SK-MEL-5 (cell line): ENCODE data around the gene FOXA2. TPM values are rescaled to one million over a fixed set of nuclear protein-coding genes. Genes with fewer than 3 reads are reported as not detected.
"Not testable (repeated sequence)": the region's sequence is repeated elsewhere in the genome, so short reads cannot be mapped to it uniquely, and the experiment has no call there.

ENCODE experiments used
- DNase-seq: peaks from one replicate; pipeline ENCODE4 v3.0.0-alpha.2; 2016; ENCODE audit warnings: low read depth, low spot score
- in situ Hi-C: cut with HindIII; loops from 2 replicates; pipeline ENCODE4 v1.10.0; 2016; ENCODE audit warnings: low sequenced_read_pairs, high pct_unique_total_duplicates, low pct_unique_long_range_greater_than_20kb
- polyA plus RNA-seq, 2 experiments: library from polyadenylated mRNA; depleted of rRNA; stranded (reverse); fragments of >200 nt; gene quantifications; 2 replicates each; pipeline ENCODE4 v1.2.3, GENCODE V29; 2015
- total RNA-seq: library from RNA; depleted of rRNA; stranded (reverse); fragments of >200 nt; shearing (Covaris generic); gene quantifications from 2 replicates; pipeline ENCODE4 v1.2.3, GENCODE V29; 2014; rRNA removed

The FOXA2 gene
- total RNA-seq = not detected in 2 replicates
- polyA plus RNA-seq (2015; cell fraction: cytosol; rRNA removed) = not detected in 2 replicates
- not detected in 2 replicates for polyA plus RNA-seq (2015; cell fraction: nucleus; rRNA removed)

DNA sequence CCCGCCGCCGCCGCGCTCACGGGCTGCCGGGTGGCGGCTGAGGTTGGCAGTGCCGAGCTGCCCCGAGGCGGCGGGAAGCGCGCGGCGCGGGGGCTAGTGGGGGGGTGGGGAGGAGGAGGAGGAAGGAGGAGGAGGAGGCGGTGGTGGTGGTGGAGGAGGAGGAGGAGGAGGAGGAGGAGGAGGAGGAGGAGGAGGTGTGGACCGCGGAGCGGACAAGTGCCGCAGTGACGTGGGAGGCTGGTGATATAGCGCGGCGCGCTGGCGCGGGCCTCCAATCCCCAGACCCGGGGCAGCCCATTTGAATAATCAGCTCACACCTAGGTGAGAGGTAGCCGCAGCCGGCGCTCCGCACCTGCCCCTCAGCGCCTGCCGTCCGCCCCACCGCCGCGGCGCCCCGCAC is at the start of gene FOXA2:
TSS of gene FOXA2 (minus strand) at position 51 of the 400 bp plus-strand sequence. CDS start 294 bp downstream, outside the sequence.
- in situ Hi-C loops = no loop called here
- no peak for DNase-seq

DNA sequence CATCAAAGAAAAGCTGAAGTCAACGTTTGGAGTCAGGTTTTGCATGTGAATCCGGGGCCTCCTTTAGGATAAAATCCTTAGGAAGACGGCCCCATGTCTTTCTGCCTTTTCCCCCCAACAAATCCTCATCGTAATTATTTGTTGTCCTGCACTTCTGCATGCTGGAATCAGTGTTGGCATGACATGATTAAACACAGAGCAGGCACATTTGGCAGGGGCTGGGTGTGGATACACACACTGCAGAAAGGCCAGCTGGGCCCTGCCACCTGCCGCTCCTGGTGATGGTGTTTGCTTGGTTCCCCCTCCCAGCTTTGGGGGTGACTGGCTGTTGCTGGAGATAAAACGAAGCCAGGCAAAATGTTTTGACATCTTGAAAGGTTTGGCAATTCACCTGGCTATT is 46.3 kb upstream of the FOXA2 start:
- no peak for DNase-seq
- in situ Hi-C loops = no loop called here

DNA sequence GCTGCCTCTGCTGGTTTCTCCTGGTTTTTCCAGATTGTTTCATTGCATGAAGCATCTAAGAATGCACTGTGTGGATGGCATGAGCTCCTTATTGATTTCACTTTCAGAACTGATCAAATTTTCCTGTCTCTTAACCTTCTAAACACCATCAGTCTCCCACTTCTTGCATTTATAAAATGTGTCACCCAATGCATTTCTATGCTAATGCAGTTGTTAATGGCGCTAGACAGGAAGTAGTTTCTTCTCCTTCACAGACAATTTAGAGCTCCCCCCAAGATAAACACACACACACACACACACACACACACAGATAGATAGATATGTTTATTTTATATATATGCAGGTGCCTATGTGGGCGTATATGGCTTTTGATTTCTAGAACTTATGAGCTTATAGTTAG is 45.6 kb upstream of the FOXA2 start:
- no peak for DNase-seq
- in situ Hi-C loops = no loop called here

DNA sequence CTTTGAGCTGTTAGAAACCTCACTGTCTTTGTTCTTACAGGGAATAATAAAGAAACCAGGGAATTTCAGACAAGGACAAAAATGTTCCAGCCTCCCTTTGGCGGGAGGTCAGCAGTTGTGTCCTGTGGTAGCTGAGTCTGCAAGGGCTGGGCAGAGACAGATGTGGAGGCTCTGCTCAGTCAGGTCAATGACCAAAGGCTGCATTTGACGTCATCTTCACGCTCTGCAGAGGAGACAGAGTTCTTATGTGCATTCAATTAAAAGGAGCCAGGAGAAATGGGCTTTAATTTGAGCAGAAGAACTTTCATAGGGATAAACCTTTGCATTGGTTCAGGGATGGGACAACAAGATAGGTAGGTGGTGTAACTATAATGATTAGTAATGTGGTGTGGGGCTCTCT is 45.1 kb upstream of the FOXA2 start:
- in situ Hi-C loops = no loop called here
- no peak for DNase-seq

DNA sequence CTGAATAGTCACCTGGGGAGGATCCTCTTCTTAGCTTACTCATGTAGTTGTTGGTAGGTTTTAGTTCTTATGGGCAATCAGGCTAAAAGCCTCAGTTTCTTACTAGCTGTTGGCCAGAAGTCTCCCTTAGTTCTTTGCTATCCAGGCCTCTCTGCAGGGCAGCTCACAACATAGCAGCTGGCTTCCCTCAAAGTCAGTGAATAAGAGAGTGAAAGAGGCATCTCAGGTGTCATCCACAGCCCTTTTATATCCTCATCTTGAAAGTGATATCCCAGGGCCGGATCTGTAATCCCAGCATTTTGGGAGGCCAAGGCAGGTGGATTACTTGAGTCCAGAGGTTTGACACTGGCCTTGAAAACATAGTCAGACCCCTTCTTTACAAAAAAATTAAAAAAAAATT is 42.1 kb upstream of the FOXA2 start:
- no peak for DNase-seq
- in situ Hi-C loops = no loop called here

DNA sequence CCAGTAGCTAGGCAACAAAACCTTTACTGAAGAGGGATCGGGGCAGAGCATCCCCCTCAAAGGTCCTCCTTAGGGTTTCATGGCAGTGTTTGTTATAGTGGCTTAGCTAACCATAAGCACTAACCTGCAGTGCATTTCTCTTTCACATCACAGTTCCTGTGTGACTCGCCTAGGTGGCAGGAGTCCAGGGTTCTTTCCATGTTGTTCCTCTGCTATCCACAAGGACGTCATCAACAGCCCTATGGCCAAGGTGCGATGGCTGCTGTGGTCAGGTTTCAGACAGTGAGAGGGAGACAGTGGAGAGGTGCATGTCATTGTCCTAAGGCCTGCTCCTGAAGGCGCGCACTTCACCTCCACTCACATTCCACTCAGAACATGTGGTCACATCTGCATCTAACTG is 38.8 kb upstream of the FOXA2 start:
- DNase-seq = no peak
- in situ Hi-C loops = no loop called here

DNA sequence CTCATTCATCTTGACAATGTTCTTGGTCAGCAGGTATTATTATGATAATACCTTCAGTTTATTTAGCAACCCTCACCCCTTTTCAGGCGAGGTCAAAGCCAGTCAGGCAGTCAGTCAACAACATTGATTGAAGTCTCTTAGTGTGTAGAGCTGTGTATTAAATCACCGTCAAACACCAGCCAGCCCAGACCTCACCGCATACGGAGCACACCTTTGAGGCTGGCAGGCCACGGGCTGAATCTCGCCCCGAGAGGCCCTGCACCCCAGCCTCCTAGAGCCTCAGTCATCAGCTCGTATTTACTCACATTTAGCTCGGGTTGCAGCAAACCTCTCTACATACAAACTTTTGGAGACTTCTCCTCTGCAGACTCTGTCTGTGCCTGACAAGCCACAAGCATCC is 36.0 kb upstream of the FOXA2 start:
- in situ Hi-C loops = no loop called here

DNA sequence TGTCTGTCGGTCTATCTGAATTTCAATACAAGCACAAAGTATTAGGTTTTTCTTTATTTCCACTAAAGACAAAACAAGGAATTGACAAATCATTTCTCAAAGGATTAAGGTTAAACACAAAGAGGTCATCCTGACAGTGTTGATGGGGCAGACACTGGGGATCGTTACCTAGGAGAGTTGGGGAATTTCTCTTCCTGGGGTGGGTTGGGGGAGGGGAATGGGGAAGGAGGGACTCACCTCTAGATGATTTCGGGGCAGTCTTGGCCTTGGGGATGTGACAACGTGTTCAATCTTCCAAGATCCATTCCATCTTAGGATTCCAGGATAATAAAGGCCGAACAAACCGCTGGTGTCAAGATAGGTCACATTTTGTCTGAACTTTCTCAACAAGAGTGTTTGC is 35.4 kb upstream of the FOXA2 start:
- in situ Hi-C loops = no loop called here
- DNase-seq = no peak

More for the DNA sequence above, 36.0 kb upstream of the FOXA2 start:
- DNase-seq = no peak

DNA sequence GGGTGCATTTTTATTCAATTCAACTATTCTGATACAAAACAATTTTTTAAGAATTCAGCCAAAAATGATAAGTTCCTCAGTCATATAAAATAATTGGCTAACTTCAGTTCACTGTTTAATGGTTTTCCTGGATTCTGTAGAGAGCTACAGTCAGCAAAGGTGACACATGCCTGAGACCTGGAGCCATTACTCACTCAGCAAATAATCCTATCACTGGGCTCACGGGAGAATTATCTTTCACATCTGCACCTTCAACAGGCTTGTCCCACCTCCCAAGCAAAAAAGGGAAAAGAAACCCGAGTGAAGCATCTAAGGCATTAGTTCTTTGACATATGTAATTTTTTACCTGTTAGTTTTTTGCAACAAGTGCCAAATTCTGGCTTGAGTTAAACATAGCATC is 34.9 kb upstream of the FOXA2 start:
- no peak for DNase-seq

DNA sequence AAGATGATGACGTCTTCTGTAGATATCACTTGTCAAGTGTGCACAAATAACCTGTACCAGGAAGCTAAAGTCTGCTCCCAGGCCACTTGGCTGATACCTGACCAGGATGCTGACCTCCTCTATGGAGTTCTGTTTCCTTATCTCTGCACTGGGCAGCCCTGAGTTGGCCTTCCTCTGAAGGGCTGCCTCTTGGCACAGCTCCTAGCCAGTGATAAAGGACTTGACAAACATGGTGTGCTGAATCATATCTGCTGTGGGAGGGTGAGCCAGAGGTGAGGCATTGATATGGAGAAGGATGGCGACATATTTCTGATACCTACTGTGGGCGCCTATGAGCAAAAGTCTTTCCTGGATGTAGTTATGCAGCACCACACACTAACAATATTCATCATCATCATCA is 32.8 kb upstream of the FOXA2 start:
- no peak for DNase-seq
- in situ Hi-C loops = no loop called here

More for the DNA sequence above, 34.9 kb upstream of the FOXA2 start:
- in situ Hi-C loops = no loop called here

DNA sequence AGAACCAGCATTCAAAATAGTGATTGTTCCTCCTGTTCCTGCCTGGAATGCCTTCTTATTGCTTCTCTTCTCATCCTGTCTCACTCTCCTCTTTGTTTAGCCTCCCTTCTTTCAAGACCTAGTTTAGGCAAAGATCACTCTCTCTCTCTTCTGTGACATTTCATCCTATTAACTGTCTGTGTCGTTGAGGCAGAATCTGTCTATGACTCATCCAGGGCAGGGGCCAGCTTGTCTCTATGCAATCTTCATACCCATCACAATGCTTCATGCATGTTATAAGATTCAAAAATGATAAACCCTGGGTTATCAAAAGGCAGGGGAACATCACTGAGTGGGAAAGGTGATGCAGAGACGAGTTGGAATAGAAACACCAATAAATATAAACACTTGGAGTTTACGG is 32.2 kb upstream of the FOXA2 start:
- in situ Hi-C loops = no loop called here
- DNase-seq = no peak

DNA sequence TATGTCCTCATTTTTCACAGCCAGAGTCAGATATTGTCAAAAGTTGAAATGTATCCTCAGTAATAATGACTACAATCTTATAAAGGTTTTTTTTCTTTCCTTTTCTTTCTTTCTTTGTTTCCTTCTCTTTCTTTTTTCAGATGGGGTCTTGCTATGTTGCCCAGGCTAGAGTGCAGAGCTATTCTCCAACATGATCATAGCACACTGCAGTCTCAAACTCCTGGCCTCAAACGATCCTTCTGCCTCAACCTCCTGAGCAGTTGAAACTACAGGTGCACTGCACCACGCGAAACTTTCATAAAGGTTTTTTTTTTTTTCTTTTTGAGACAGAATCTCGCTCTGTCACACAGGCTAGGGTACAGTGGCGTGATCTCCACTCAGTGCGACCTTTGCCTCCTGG is 31.1 kb upstream of the FOXA2 start:
- no peak for DNase-seq
- in situ Hi-C loops = no loop called here

DNA sequence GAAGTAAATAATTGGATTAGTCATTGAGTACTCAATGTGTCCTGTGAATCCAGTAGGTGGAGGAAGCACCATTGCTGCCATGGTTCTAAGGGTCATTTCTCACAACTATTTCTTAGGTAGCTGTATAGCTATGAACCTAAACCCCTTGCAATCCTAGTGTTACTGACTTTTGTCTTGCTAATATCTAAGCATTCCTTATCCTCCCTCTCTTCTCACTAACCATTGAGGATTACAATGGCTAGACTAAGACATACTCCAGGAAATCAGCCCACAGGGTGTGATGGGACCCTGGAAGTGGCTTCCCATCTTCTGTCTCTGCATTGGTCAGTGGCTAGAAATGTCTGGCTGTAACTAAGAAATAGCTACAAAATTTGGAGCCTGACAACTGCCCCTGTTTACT is 27.3 kb upstream of the FOXA2 start:
- no peak for DNase-seq
- in situ Hi-C loops = no loop called here

DNA sequence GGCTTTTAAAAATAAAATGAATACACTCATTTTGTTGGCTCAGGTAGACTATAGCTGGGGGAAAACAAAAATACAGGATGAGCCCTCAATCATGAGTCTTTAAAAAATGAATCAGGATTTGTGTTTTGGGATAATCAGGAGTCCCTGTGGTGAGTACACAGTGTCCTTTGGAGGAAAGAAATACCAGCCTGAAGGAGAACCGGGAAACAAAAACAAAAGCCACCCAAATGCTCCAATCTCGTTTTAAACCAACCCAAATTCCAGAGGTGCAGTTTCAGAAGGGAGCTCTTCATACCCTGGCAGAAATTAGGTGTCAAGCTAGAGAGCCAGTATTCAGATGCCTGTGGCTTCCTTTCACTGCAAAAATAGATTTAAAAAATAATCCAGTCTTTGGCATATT is 23.3 kb upstream of the FOXA2 start:
- no peak for DNase-seq
- in situ Hi-C loops = no loop called here

DNA sequence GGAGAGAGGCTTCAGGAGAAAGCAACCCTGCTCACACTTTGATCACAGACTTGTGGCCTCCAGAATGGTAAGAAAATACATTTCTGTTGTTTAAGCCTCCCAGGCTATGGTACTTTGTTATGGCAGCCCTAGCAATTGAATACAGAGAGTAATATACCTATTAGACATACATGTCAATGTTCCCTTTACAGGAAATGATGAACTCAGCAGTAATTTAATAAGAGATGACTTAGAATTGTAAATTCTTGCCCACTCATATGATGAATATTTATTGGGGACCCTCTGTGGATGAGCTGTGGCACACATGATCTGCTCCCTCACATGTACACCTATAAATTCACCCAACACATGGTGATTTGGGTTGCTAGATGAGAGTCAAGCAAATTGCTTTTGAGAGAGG is 20.4 kb upstream of the FOXA2 start:
- in situ Hi-C loops = no loop called here

DNA sequence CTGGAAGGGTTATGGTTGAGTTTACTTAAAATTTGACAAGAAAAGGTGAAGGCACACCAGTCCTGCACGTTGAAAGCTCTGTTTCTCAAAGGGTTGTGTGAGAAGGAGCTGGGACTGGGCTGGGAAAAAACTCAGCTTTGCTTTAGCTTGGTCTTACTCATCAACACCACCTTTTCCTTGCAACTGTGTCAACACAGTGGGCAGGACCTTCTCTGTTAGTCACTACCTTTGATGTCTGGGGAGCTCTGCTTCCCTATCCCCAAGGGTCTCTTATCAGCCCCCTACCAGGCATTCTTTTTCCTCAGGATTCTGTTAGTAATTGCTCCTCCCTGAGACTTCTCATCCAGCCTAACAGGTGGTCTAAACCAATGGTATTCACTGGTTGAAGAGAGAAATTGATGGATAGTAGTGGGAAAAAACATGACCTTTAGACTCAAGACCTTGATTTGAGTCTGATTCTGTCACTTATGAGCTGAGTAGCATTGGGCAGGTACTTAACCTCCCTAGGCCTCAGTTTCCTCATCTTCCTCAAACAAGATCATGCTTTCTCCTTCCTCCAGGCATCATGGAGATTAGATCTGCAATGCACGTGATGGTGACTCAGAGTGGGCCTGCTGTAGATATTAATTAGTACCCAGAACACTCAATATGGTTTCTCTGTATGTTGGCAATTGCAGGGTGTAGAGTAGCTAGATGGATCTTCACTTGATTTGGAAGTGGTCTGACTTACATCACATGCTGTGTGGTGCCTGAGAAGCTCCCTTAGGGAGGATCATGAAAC is 17.2 kb upstream of the FOXA2 start:
- in situ Hi-C loops = no loop called here
- no peak for DNase-seq

More for the DNA sequence above, 20.4 kb upstream of the FOXA2 start:
- DNase-seq = no peak

DNA sequence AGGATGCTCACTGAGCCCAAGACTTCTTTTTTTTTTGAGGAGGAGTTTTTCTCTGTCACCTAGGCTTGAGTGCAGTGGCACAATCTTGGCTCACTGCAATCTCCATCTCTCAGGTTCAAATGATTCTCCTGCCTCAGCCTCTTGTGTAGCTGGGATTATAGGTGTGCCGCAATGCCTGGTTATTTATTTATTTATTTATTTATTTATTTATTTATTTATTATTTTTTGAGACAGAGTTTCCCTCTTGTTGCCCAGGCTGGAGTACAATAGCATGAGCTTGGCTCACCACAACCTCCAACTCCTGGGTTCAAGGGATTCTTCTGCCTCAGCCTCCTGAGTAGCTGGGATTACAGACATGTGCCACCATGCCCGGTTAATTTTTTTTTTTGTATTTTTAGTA is 14.9 kb upstream of the FOXA2 start:
- in situ Hi-C loops, DNase-seq: not testable (repeated sequence)

DNA sequence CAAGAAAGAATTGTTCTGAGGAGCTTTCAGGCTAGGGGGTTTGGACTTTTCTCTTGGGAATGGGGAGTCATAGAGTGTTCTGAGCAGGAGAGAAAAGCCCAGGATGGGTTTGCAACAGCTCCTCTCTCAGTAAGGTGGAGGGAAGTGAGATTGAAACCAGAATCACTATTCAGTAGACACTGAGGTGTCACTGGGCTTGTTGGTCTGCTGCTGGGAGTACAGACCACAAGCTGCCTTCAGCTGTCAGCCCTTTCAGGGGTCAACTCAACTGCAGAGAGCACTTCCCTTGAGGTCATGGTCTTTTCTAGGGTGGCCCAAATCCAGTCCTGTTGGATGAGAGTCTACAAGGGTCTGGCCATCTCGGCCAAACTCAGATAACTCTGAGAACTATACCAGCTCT is 12.9 kb upstream of the FOXA2 start:
- in situ Hi-C loops = no loop called here

DNA sequence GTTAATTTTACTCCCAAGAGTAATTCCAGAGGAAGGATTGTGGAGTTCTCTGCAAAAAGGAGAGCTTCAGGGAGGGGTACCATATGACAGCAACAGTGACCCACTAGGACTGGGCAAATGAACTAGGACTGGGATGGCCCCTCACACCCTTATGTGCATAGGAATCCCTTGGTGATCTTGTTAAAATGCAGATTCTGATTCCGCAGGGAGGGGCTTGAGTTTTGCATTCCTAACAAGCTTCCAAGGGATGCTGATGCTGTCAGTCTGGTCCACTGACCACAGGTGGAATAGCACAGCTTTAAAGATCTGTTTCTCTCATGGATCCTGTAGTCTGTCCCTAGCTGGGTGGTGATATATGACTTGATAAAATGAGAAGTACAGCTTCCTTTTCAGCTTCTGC is 6.3 kb upstream of the FOXA2 start:
- DNase-seq = no peak
- in situ Hi-C loops = no loop called here

More for the DNA sequence above, 12.9 kb upstream of the FOXA2 start:
- DNase-seq = no peak
